ENCODE data around the gene KCNJ15.
"Not testable (repeated sequence)": the region's sequence is repeated elsewhere in the genome, so short reads cannot be mapped to it uniquely, and the experiment has no call there.

Gene KCNJ15

GRCh38 chr21:38244885-38245869 lies 11.6 kb upstream of the KCNJ15 start:
- peak; percentile 15 to 16 for DNase-seq (ENCODE audit: low read depth in 2 of 2)

- no peak for DNase-seq (ENCODE audit: low read depth in 2 of 2)
Measured at GRCh38 chr21:38246511-38246910, 10.3 kb upstream of the KCNJ15 start.

GRCh38 chr21:38247054-38247453 lies 9.7 kb upstream of the KCNJ15 start:
- DNase-seq (ENCODE audit: low read depth in 2 of 2) = not testable (repeated sequence)

GRCh38 chr21:38247738-38248510 lies 8.9 kb upstream of the KCNJ15 start:
- no peak for DNase-seq (ENCODE audit: low read depth in 2 of 2)

GRCh38 chr21:38249256-38249655 lies 7.5 kb upstream of the KCNJ15 start:
- DNase-seq (ENCODE audit: low read depth in 2 of 2) = no peak

- DNase-seq (ENCODE audit: low read depth in 2 of 2) = no peak
Measured at GRCh38 chr21:38249696-38250278, 7.0 kb upstream of the KCNJ15 start.

- DNase-seq (ENCODE audit: low read depth in 2 of 2) = no peak
Measured at GRCh38 chr21:38250991-38251418, 5.8 kb upstream of the KCNJ15 start.

GRCh38 chr21:38254970-38255369 lies 1.8 kb upstream of the KCNJ15 start:
- DNase-seq (ENCODE audit: low read depth in 2 of 2) = no peak

- DNase-seq (ENCODE audit: low read depth in 2 of 2) = no peak
Measured at GRCh38 chr21:38255571-38256117, 1.1 kb upstream of the KCNJ15 start.

GRCh38 chr21:38257667-38258066 lies 876 bp downstream of the KCNJ15 start:
- no peak for DNase-seq (ENCODE audit: low read depth in 2 of 2)

- DNase-seq (ENCODE audit: low read depth in 2 of 2) = no peak
Measured at GRCh38 chr21:38258521-38259485, 2.0 kb downstream of the KCNJ15 start.

GRCh38 chr21:38259665-38260064 lies 2.9 kb downstream of the KCNJ15 start:
- DNase-seq (ENCODE audit: low read depth in 2 of 2) = no peak

GRCh38 chr21:38260426-38260825 lies 3.6 kb downstream of the KCNJ15 start:
- DNase-seq (ENCODE audit: low read depth in 2 of 2) = no peak

- no peak for DNase-seq (ENCODE audit: low read depth in 2 of 2)
Measured at GRCh38 chr21:38261851-38262250, 5.1 kb downstream of the KCNJ15 start.

GRCh38 chr21:38263493-38263892 lies 6.7 kb downstream of the KCNJ15 start:
- no peak for DNase-seq (ENCODE audit: low read depth in 2 of 2)

GRCh38 chr21:38264571-38264970 lies 7.8 kb downstream of the KCNJ15 start:
- no peak for DNase-seq (ENCODE audit: low read depth in 2 of 2)

GRCh38 chr21:38265166-38265565 lies 8.4 kb downstream of the KCNJ15 start:
- DNase-seq (ENCODE audit: low read depth in 2 of 2) = no peak

GRCh38 chr21:38266732-38267131 lies 9.9 kb downstream of the KCNJ15 start:
- DNase-seq (ENCODE audit: low read depth in 2 of 2) = no peak

GRCh38 chr21:38267136-38267755 lies 10.5 kb downstream of the KCNJ15 start:
- DNase-seq (ENCODE audit: low read depth in 2 of 2) = no peak

All from stimulated activated CD8-positive, alpha-beta memory T cell treated with anti-CD3 and anti-CD28 coated beads, Interleukin-7, amount 100 ng/mL, for 1 hour (primary cell).